PC-3 (cell line): ENCODE results near the gene CDK5RAP2. TPM values are rescaled to one million over a fixed set of nuclear protein-coding genes. Genes with fewer than 3 reads are reported as not detected.
A peak's percentile ranks its signal among the peaks of the same experiment; 100 is the strongest.
"Not testable (repeated sequence)": the region's sequence is repeated elsewhere in the genome, so short reads cannot be mapped to it uniquely, and the experiment has no call there.

ENCODE experiments used
- ATAC-seq: fragments of 200-7000 bp; cut with Tn5 transposase; 2 replicates; pipeline ENCODE4 v1.9.1; 2020; ENCODE audit warnings: mild to moderate bottlenecking, moderate library complexity
- BruUV-seq: library from RNA; stranded (reverse); fragments of 400-500 nt; replicated peaks from 2 replicates; lab custom pipeline; 2021; lab: Mats Ljungman, UMichigan
- CTCF ChIA-PET: fragments of 300-600 bp; sonication (Branson Sonifier 250); formaldehyde crosslinking; loops from one replicate; lab custom pipeline; 2022; ENCODE audit warnings: antibody characterized with exemption; lab: Charles Lee
- POLR2A ChIA-PET: fragments of 300-600 bp; sonication (Branson Sonifier 250); formaldehyde crosslinking; loops from one replicate; lab custom pipeline; 2022; ENCODE audit warnings: antibody characterized with exemption; ENCODE audit not compliant: unreplicated experiment; lab: Charles Lee
- DNase-seq: peaks from one replicate; pipeline ENCODE4 v3.0.0-alpha.2; 2015
- H2AFZ ChIP-seq: fragments of 300-600 bp; sonication (generic); 2 replicates; pipeline ENCODE4 v1.6.0; 2016; ENCODE audit warnings: antibody characterized with exemption, low read length
- H3F3A ChIP-seq: fragments of 300-600 bp; sonication (generic); one replicate; pipeline ENCODE4 v1.6.0; 2017; ENCODE audit warnings: antibody characterized with exemption, low read length, control low read depth, mild to moderate bottlenecking; ENCODE audit not compliant: unreplicated experiment
- H3K27ac ChIP-seq: fragments of 300-600 bp; sonication (generic); 2 replicates; pipeline ENCODE4 v1.5.1; 2016; ENCODE audit warnings: mild to moderate bottlenecking, low read length
- H3K27me3 ChIP-seq: fragments of 300-600 bp; sonication (generic); 2 replicates; pipeline ENCODE4 v1.6.1; 2016; ENCODE audit warnings: low read length, mixed read lengths
- H3K36me3 ChIP-seq: fragments of 300-600 bp; sonication (generic); 2 replicates; pipeline ENCODE4 v1.6.1; 2016; ENCODE audit warnings: low read depth, mixed run types, low read length, mixed read lengths
- H3K4me1 ChIP-seq: fragments of 300-600 bp; sonication (generic); 2 replicates; pipeline ENCODE4 v1.5.1; 2016; ENCODE audit warnings: low read length; ENCODE audit not compliant: insufficient read depth
- H3K4me2 ChIP-seq: fragments of 300-600 bp; sonication (generic); 2 replicates; pipeline ENCODE4 v1.6.0; 2016; ENCODE audit warnings: low read length
- H3K4me3 ChIP-seq: fragments of 300-600 bp; sonication (generic); 2 replicates; pipeline ENCODE4 v1.5.1; 2016; ENCODE audit warnings: mild to moderate bottlenecking, low read length, mixed read lengths
- H3K79me2 ChIP-seq: fragments of 300-600 bp; sonication (generic); 2 replicates; pipeline ENCODE4 v1.6.1; 2017; ENCODE audit warnings: low read length, mixed read lengths
- H3K9ac ChIP-seq: fragments of 300-600 bp; sonication (generic); 2 replicates; pipeline ENCODE4 v1.6.0; 2016; ENCODE audit warnings: mild to moderate bottlenecking, low read length
- H3K9me2 ChIP-seq: fragments of 300-600 bp; sonication (generic); replicated peaks from 2 replicates; pipeline ENCODE4 v1.6.1; 2016; ENCODE audit warnings: mixed run types, low read length, mixed read lengths
- H3K9me3 ChIP-seq: fragments of 300-600 bp; sonication (generic); 2 replicates; pipeline ENCODE4 v1.6.1; 2016; ENCODE audit warnings: low read length, mixed read lengths
- H4K20me1 ChIP-seq: fragments of 300-600 bp; sonication (generic); 2 replicates; pipeline ENCODE4 v1.6.1; 2016; ENCODE audit warnings: low read length, mixed read lengths
- CTCF ChIP-seq: fragments of 300-600 bp; sonication (generic); conservative IDR thresholded peaks from 2 replicates; pipeline ENCODE4 v1.5.1; 2017; ENCODE audit warnings: antibody characterized with exemption, low read depth, mild to moderate bottlenecking, low read length
- EZH2 ChIP-seq: fragments of 300-600 bp; sonication (generic); IDR thresholded peaks from one replicate; pipeline ENCODE4 v1.6.1; 2017; ENCODE audit warnings: antibody characterized with exemption, mild to moderate bottlenecking, low read length; ENCODE audit not compliant: unreplicated experiment
- EZH2phosphoT487 ChIP-seq: fragments of 300-600 bp; sonication (generic); IDR thresholded peaks from 2 replicates; pipeline ENCODE4 v1.6.1; 2018; ENCODE audit warnings: mild to moderate bottlenecking, antibody characterized with exemption, low read length, borderline replicate concordance
- intact Hi-C: fragments of 100-400 bp; cut with micrococcal nuclease; formaldehyde crosslinking; loops from 2 replicates; pipeline ENCODE4 v1.9.0; 2023
- total RNA-seq: library from RNA; depleted of rRNA; stranded (reverse); fragments of >200 nt; gene quantifications from 2 replicates; pipeline ENCODE4 v1.2.3, GENCODE V29; 2014

CDK5RAP2 gene
- total RNA-seq, 1 experiment from 2014 or later = 37.4 TPM

- H3K4me1 ChIP-seq = peaks cover 12% of the 10 kb centered on the region; the same call in 1 of the 2 replicates
- no peaks in the 10 kb centered on the region; the same call in 1 of the 2 replicates for H3K36me3 ChIP-seq
- intact Hi-C loops = loop anchor here (5.0 kb wide), 1 partner anchor 73 kb away; no protein-coding TSS in a partner anchor
- ChIA-PET CTCF (no interaction called here), POLR2A (no interaction called here)
- DNase-seq = no peak
- no peaks in the 10 kb centered on the region for H3K9me2 ChIP-seq
- H3K9ac ChIP-seq = no peak overlapping the region
- BruUV-seq = no TSS peak
- no peak overlapping the region for H3K27ac ChIP-seq
- H3K79me2 ChIP-seq = no peaks in the 10 kb centered on the region
- H3K4me3 ChIP-seq = no peak overlapping the region
- TF ChIP-seq EZH2phosphoT487 = no peak
- no peak for TF ChIP-seq EZH2
- TF ChIP-seq CTCF = no peak
- H3K9me3 ChIP-seq = no peaks in the 10 kb centered on the region
- H3K4me2 ChIP-seq = no peak overlapping the region
- no peaks in the 10 kb centered on the region for H3F3A ChIP-seq
- H2AFZ ChIP-seq = no peak overlapping the region
- H3K27me3 ChIP-seq = no peaks in the 10 kb centered on the region
- H4K20me1 ChIP-seq = no peaks in the 10 kb centered on the region
- no peak for ATAC-seq
Measured at GRCh38 chr9:120464887-120465421, 115.0 kb downstream of the CDK5RAP2 start.

GRCh38 chr9:120464176-120464886 lies 115.6 kb downstream of the CDK5RAP2 start:
- Histone ChIP-seq H3K27ac (no peak overlapping the region), H3K79me2 (no peaks in the 10 kb centered on the region), H3K9me3 (no peaks in the 10 kb centered on the region), H4K20me1 (no peaks in the 10 kb centered on the region), H3K9me2 (no peaks in the 10 kb centered on the region), H3K4me2 (no peak overlapping the region), H3K4me3 (no peak overlapping the region), H3K4me1 (peaks cover 12% of the 10 kb centered on the region; the same call in 1 of the 2 replicates), H2AFZ (no peak overlapping the region), H3F3A (no peaks in the 10 kb centered on the region), H3K9ac (no peak overlapping the region), H3K27me3 (no peaks in the 10 kb centered on the region), H3K36me3 (no peaks in the 10 kb centered on the region; the same call in 1 of the 2 replicates)
- BruUV-seq = no TSS peak
- no peak for DNase-seq
- ATAC-seq = no peak
- intact Hi-C loops = loop anchor here (5.0 kb wide), 1 partner anchor 72 kb away; no protein-coding TSS in a partner anchor
- ChIA-PET CTCF (no interaction called here), POLR2A (no interaction called here)
- TF ChIP-seq EZH2 = no peak

- intact Hi-C loops = loop anchor here (5.0 kb wide), 1 partner anchor 71 kb away; no protein-coding TSS in a partner anchor
- CTCF ChIA-PET = no interaction called here
Measured at GRCh38 chr9:120463765-120464164, 116.2 kb downstream of the CDK5RAP2 start.

GRCh38 chr9:120461677-120462076 lies 118.3 kb downstream of the CDK5RAP2 start:
- CTCF ChIA-PET, ATAC-seq, H4K20me1 ChIP-seq, DNase-seq, H3K79me2 ChIP-seq, H3K4me3 ChIP-seq, H3K27me3 ChIP-seq, H3K9me3 ChIP-seq, H3K36me3 ChIP-seq, H3K4me2 ChIP-seq, BruUV-seq, H3K9ac ChIP-seq, H2AFZ ChIP-seq, H3K9me2 ChIP-seq, POLR2A ChIA-PET, H3F3A ChIP-seq: not testable (repeated sequence)
- peak overlapping the region; percentile 51 for H3K27ac ChIP-seq
- intact Hi-C loops = loop anchor here (5.0 kb wide), 1 partner anchor 69 kb away; no protein-coding TSS in a partner anchor
- peaks cover 12% of the 10 kb centered on the region; the same call in 1 of the 2 replicates for H3K4me1 ChIP-seq

More at GRCh38 chr9:120463765-120464164, 116.2 kb downstream of the CDK5RAP2 start:
- H3K9ac ChIP-seq = no peak overlapping the region
- no peaks in the 10 kb centered on the region; the same call in 1 of the 2 replicates for H3K36me3 ChIP-seq
- no peaks in the 10 kb centered on the region for H3K9me3 ChIP-seq
- no peak for DNase-seq
- H3K27ac ChIP-seq = no peak overlapping the region
- peaks cover 12% of the 10 kb centered on the region; the same call in 1 of the 2 replicates for H3K4me1 ChIP-seq
- no peak overlapping the region for H3K4me3 ChIP-seq
- no peak for ATAC-seq
- TF ChIP-seq EZH2phosphoT487 (no peak), EZH2 (no peak), CTCF (no peak)
- no peaks in the 10 kb centered on the region for H3K9me2 ChIP-seq
- BruUV-seq = no TSS peak
- H3K4me2 ChIP-seq = no peak overlapping the region
- POLR2A ChIA-PET = no interaction called here
- no peaks in the 10 kb centered on the region for H4K20me1 ChIP-seq
- no peaks in the 10 kb centered on the region for H3K27me3 ChIP-seq
- no peaks in the 10 kb centered on the region for H3K79me2 ChIP-seq
- no peak overlapping the region for H2AFZ ChIP-seq
- H3F3A ChIP-seq = no peaks in the 10 kb centered on the region
